Activated naive CD4-positive, alpha-beta T cell (primary cell): ENCODE measurements around the gene PRKX.
"Not testable (repeated sequence)": the region's sequence is repeated elsewhere in the genome, so short reads cannot be mapped to it uniquely, and the experiment has no call there.

Experiments used
- DNase-seq, 4 experiments: peaks; one replicate each; lab custom pipeline; 2025; lab: John Stamatoyannopoulos, UW

PRKX gene

DNA sequence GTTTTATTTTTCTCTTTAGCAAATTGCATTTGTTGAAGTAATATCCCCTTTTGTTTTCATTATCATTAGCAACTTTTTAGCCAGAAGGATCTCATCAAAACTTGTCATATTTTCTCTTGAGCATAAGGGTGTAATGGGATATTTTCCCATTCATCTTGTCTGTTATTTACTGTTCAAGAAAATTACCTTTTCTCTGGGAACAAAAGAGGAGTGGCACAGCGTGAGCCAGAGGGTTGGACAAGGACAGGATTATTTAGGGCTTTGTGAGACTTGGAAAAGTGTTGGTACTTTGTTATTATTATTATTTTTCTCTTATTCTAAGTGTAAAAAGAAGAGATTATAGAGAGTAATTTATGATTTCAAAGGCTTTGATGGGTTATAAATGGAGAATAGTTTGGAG lies 135.9 kb downstream of the PRKX start:
- no peak for DNase-seq

DNA sequence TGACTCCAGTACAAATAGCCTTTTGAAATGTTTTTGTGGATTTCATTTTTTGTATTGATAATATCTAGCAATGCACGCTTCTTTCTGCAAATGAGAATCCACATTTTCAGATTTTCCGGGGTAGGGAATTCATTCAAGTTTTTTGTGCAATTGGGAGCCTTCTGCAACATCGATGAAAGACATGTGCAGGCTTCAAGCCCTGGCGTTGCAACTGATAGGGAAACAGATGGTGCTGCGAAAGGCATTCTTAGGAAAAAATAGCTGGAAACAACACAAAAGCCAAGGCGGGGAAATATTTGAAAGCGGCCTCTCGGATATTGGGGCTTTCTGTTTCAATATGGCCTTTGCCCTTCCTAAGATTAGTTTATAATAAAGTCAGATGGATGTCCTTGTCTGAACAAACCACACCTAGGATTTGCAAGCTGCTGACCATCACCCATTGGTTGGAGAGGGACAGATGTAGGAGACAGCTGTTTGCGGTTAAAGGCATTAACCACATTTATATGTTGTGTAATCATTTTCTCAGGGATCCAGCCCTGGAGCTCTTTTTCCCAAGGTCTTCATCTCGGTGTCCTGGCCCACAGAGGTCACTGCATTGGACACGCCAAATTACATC lies 136.5 kb downstream of the PRKX start:
- no peak for DNase-seq

- DNase-seq = no peak
Measured at GRCh38 chrX:3567686-3568085, 145.8 kb downstream of the PRKX start.

GRCh38 chrX:3563451-3563850 lies 150.0 kb downstream of the PRKX start:
- no peak for DNase-seq

DNA sequence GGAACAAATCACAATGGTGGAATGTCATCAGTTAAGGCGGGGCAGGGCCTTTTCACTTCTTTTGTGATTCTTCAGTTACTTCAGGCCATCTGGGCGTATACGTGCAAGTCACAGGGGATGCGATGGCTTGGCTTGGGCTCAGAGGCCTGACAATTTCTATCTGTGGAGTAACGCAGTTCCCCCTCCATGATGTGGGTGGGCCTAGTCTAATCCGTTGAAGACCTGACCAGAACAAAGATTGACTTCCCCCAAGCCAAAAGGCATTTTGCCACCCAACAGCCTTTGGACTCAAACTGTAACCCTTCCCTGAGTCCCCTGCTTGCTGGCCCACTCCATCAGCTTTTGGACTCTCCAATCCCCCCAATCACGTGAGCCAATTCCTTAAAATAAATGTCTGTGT lies 153.4 kb downstream of the PRKX start:
- DNase-seq = not testable (repeated sequence)
